Measurements from ENCODE around the gene SLC49A4.

SLC49A4 gene

GRCh38 chr3:122862381-122862780 lies 67.5 kb downstream of the SLC49A4 start:
- DNase-seq: no peak

GRCh38 chr3:122864498-122864897 lies 69.6 kb downstream of the SLC49A4 start:
- DNase-seq: no peak

- no peak for DNase-seq
These were observed 73.5 kb downstream of the SLC49A4 start for GRCh38 chr3:122868322-122868721.

GRCh38 chr3:122873741-122874515 lies 79.1 kb downstream of the SLC49A4 start:
- DNase-seq: no peak

GRCh38 chr3:122875547-122876127 lies 80.8 kb downstream of the SLC49A4 start:
- no peak for DNase-seq

- no peak for DNase-seq
These were observed 85.3 kb downstream of the SLC49A4 start for GRCh38 chr3:122880173-122880572.

- no peak for DNase-seq
These were observed 85.8 kb downstream of the SLC49A4 start for GRCh38 chr3:122880624-122881023.

GRCh38 chr3:122882361-122882947 lies 87.6 kb downstream of the SLC49A4 start:
- DNase-seq: no peak

GRCh38 chr3:122886251-122886650 lies 91.4 kb downstream of the SLC49A4 start:
- no peak for DNase-seq

GRCh38 chr3:122886946-122887345 lies 92.1 kb downstream of the SLC49A4 start:
- DNase-seq: no peak

- peak; percentile 50 for DNase-seq
These were observed 95.3 kb downstream of the SLC49A4 start for GRCh38 chr3:122890077-122890719.

- DNase-seq: no peak
These were observed 95.9 kb downstream of the SLC49A4 start for GRCh38 chr3:122890720-122891220.

- peak; percentile 92 for DNase-seq
These were observed 97.5 kb downstream of the SLC49A4 start for GRCh38 chr3:122892118-122892960.

- no peak for DNase-seq
These were observed 98.4 kb downstream of the SLC49A4 start for GRCh38 chr3:122893282-122893681.

- no peak for DNase-seq
These were observed 99.1 kb downstream of the SLC49A4 start for GRCh38 chr3:122893754-122894668.

GRCh38 chr3:122898298-122898697 lies 103.4 kb downstream of the SLC49A4 start:
- DNase-seq: peak; percentile 14

- no peak for DNase-seq
These were observed 107.5 kb downstream of the SLC49A4 start for GRCh38 chr3:122902326-122902725.

- no peak for DNase-seq
These were observed 108.3 kb downstream of the SLC49A4 start for GRCh38 chr3:122903171-122903570.

- DNase-seq: no peak
These were observed 112.6 kb downstream of the SLC49A4 start for GRCh38 chr3:122907471-122907870.

- DNase-seq: no peak
These were observed 113.4 kb downstream of the SLC49A4 start for GRCh38 chr3:122908251-122908650.

GRCh38 chr3:122911901-122912300 lies 117.0 kb downstream of the SLC49A4 start:
- DNase-seq: no peak

Data from DMS79 treated with DMSO at 0.1 percent for 48 hours (cell line).